Prostate gland (tissue), 2 donors: Measurements from ENCODE around the gene COMMD7. TPM values are rescaled to one million over a fixed set of nuclear protein-coding genes. Genes with fewer than 3 reads are reported as not detected.

Experiments
- DNase-seq: peaks from one replicate; pipeline ENCODE4 v3.0.0-alpha.2; 2019; ENCODE audit warnings: low spot score
- H3K27ac ChIP-seq, 2 donors: fragments of 200-600 bp; sonication (generic); 2 replicates each; pipeline ENCODE4 v1.5.1; 2017 to 2019
- H3K27me3 ChIP-seq: fragments of 200-600 bp; sonication (generic); replicated peaks from 2 replicates; pipeline ENCODE4 v1.5.1; 2019; ENCODE audit not compliant: insufficient read depth
- H3K36me3 ChIP-seq, 2 donors: fragments of 200-600 bp; sonication (generic); 1 replicate in 1 of 2; 2 replicates in 1 of 2; pipeline versions ENCODE4 v1.5.1 to v1.8.1; 2017 to 2019
- H3K4me1 ChIP-seq: fragments of 200-600 bp; sonication (generic); replicated peaks from 2 replicates; pipeline ENCODE4 v1.5.1; 2019
- H3K4me3 ChIP-seq, 2 donors: fragments of 200-600 bp; sonication (generic); 2 replicates each; pipeline ENCODE4 v1.5.1; 2017 to 2019
- H3K9me3 ChIP-seq: fragments of 200-600 bp; sonication (generic); 2 replicates; pipeline ENCODE4 v1.5.1; 2017
- CTCF ChIP-seq, 4 experiments: fragments of 200-600 bp in 2 of 4; fragments of 450-650 bp in 2 of 4; sonication (generic) in 2 of 4; IDR thresholded peaks; 1 replicate in 3 of 4; 2 replicates in 1 of 4; pipeline ENCODE4 v1.5.1; 2016 to 2019; ENCODE audit warnings: antibody characterized with exemption in 4 of 4, mild to moderate bottlenecking in 2 of 4, moderate library complexity in 2 of 4
- POLR2A ChIP-seq: fragments of 450-650 bp; IDR thresholded peaks from one replicate; pipeline ENCODE4 v1.6.1; 2016; ENCODE audit warnings: antibody characterized with exemption, mild to moderate bottlenecking
- POLR2AphosphoS5 ChIP-seq: sonication (generic); formaldehyde crosslinking; IDR thresholded peaks from one replicate; pipeline ENCODE4 v1.6.1; 2017; ENCODE audit warnings: antibody characterized with exemption
- WGBS: methylation state at CpG from one replicate; pipeline ENCODE4 v1.1.5; 2018; 5-methylcytosine and 5-hydroxymethylcytosine counted together
- intact Hi-C: fragments of 100-400 bp; cut with DNase I; formaldehyde crosslinking; loops from one replicate; pipeline ENCODE4 v1.14.2; 2022
- total RNA-seq, 2 donors: library from RNA; depleted of rRNA; stranded (reverse); fragments of >200 nt; gene quantifications; one replicate each; pipeline ENCODE4 v1.1.0, GENCODE V29; 2016

COMMD7 gene
- total RNA-seq, 2 donors from 2014 or later: 26.3 to 48.3 TPM

- DNase-seq: no peak
- no peak for TF ChIP-seq CTCF (IDR thresholded peaks at IDR 0.05)
- TF ChIP-seq POLR2A: no peak
- H3K9me3 ChIP-seq: no peaks in the 10 kb centered on the region
- WGBS: under 1% methylated on average over 30 of the region's 30 CpGs
- intact Hi-C loops: no loop called here
- H3K4me3 ChIP-seq: peak overlapping the region; percentile 69 to 86
- H3K27me3 ChIP-seq: no peaks in the 10 kb centered on the region
- no peaks in the 10 kb centered on the region for H3K36me3 ChIP-seq
- peaks cover 2% of the 10 kb centered on the region for H3K4me1 ChIP-seq
- peak overlapping the region in 1 of 2 donors; percentile 14 for H3K27ac ChIP-seq
These were observed 19.5 kb upstream of the COMMD7 start for GRCh38 chr20:32762754-32763201.

GRCh38 chr20:32761831-32762753, 18.8 kb upstream of the COMMD7 start, which contains the start of gene DNMT3B:
Gene DNMT3B (plus strand): TSS chr20:32762385. CDS start chr20:32780324, 17,939 bp downstream.
- TF ChIP-seq POLR2AphosphoS5: no peak
- peak in 1 of 4 experiments; percentile 31 for TF ChIP-seq CTCF (IDR thresholded peaks at IDR 0.05)
- TF ChIP-seq POLR2A: peak; percentile 29
- Histone ChIP-seq H3K9me3 (no peaks in the 10 kb centered on the region), H3K27me3 (no peaks in the 10 kb centered on the region), H3K4me1 (peaks cover 2% of the 10 kb centered on the region), H3K36me3 (no peaks in the 10 kb centered on the region), H3K27ac (peak within 1 kb of the TSS in 1 of 2 donors; percentile 14), H3K4me3 (peak within 1 kb of the TSS; percentile 69 to 86)
- peak; percentile 69 for DNase-seq
- under 1% methylated on average over 37 of the region's 92 CpGs for WGBS
- intact Hi-C loops: no loop called here

- Histone ChIP-seq H3K9me3 (no peaks in the 10 kb centered on the region), H3K27me3 (no peaks in the 10 kb centered on the region), H3K4me1 (peaks cover 2% of the 10 kb centered on the region), H3K27ac (no peak overlapping the region), H3K4me3 (peak overlapping the region; percentile 69 to 86), H3K36me3 (no peaks in the 10 kb centered on the region)
- intact Hi-C loops: no loop called here
- TF ChIP-seq POLR2AphosphoS5 (no peak), POLR2A (no peak), CTCF (IDR thresholded peaks at IDR 0.05) (no peak)
- 26% methylated on average over 6 of the region's 6 CpGs for WGBS
- DNase-seq: no peak
These were observed 18.2 kb upstream of the COMMD7 start for GRCh38 chr20:32761417-32761830.

- H3K4me1 ChIP-seq: no peaks in the 10 kb centered on the region
- DNase-seq: no peak
- 66% methylated on average over 5 of the region's 5 CpGs for WGBS
- no peaks in the 10 kb centered on the region for H3K9me3 ChIP-seq
- H3K36me3 ChIP-seq: no peaks in the 10 kb centered on the region
- intact Hi-C loops: no loop called here
- no peak overlapping the region for H3K4me3 ChIP-seq
- TF ChIP-seq POLR2AphosphoS5 (no peak), POLR2A (no peak), CTCF (IDR thresholded peaks at IDR 0.05) (no peak)
- H3K27me3 ChIP-seq: no peaks in the 10 kb centered on the region
- H3K27ac ChIP-seq: no peak overlapping the region
These were observed 12.9 kb upstream of the COMMD7 start for GRCh38 chr20:32756156-32756555.

- H3K27ac ChIP-seq: no peak overlapping the region
- no peak for DNase-seq
These were observed 10.5 kb upstream of the COMMD7 start for GRCh38 chr20:32753731-32754130.

More at GRCh38 chr20:32753731-32754130, 10.5 kb upstream of the COMMD7 start:
- Histone ChIP-seq H3K4me3 (no peak overlapping the region), H3K4me1 (no peaks in the 10 kb centered on the region), H3K27me3 (no peaks in the 10 kb centered on the region), H3K36me3 (no peaks in the 10 kb centered on the region), H3K9me3 (no peaks in the 10 kb centered on the region)
- no peak for TF ChIP-seq CTCF (IDR thresholded peaks at IDR 0.05)
- no peak for TF ChIP-seq POLR2AphosphoS5
- TF ChIP-seq POLR2A: no peak
- 78% methylated on average over 4 of the region's 4 CpGs for WGBS
- intact Hi-C loops: no loop called here
